ENCODE results near the gene CLEC7A. TPM values are rescaled to one million over a fixed set of nuclear protein-coding genes. Genes with fewer than 3 reads are reported as not detected.

The CLEC7A gene
- total RNA-seq: not detected

GRCh38 chr12:10130042-10130441 is at the start of gene CLEC7A:
TSS of gene CLEC7A (minus strand) at chr12:10130199. CDS start at chr12:10130082, 117 bp downstream.
- ChIA-PET POLR2A (no interaction called here), CTCF (interaction anchor here (0.5 to 1.3 kb wide), 4 partner anchors 10 to 399 kb away, joined by 3 to 4 read pairs (median 4); no protein-coding TSS in a partner anchor)
- peaks cover 6% of the 10 kb centered on the region for H3K4me1 Mint-ChIP-seq
- H3K4me3 Mint-ChIP-seq: no peak within 1 kb of the TSS
- no peak within 1 kb of the TSS for H3K27ac Mint-ChIP-seq
- no peak for DNase-seq
- no peaks in the 10 kb centered on the region for H3K36me3 Mint-ChIP-seq (ENCODE audit: low read depth)
- H3K9me3 Mint-ChIP-seq: no peaks in the 10 kb centered on the region
- peaks cover 23% of the 10 kb centered on the region for H3K27me3 Mint-ChIP-seq

GRCh38 chr12:10179776-10180181 is 49.8 kb upstream of the CLEC7A start:
- no peak overlapping the region for H3K27ac Mint-ChIP-seq
- DNase-seq: no peak
- H3K36me3 Mint-ChIP-seq (ENCODE audit: low read depth): no peaks in the 10 kb centered on the region
- POLR2A ChIA-PET: no interaction called here
- CTCF ChIA-PET: no interaction called here
- no peaks in the 10 kb centered on the region for H3K4me1 Mint-ChIP-seq
- no peaks in the 10 kb centered on the region for H3K9me3 Mint-ChIP-seq
- peaks cover 32% of the 10 kb centered on the region for H3K27me3 Mint-ChIP-seq
- H3K4me3 Mint-ChIP-seq: no peak overlapping the region

DNA sequence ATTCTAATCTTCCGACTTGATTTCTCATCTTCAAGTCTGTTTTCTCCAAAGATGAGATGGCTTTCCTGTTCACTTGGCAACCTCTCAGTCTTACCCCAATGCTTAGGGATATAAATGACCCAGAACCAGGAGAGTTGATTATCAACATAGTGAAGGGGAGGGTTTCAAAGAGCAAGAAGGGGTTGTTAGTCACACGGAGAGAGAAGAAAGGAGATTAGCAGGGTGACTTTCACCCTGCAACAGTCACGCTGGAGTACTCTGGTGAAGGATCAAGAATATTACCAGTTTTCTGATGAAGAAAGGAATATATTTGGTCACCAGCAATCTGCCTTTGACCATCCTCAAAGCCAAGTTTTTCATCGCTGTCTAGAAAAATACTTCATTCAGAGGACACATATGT is 48.8 kb upstream of the CLEC7A start, which contains the start of gene TMEM52B:
Gene TMEM52B, plus strand, starts transcription at position 212 of the 400 bp plus-strand sequence. CDS start 543 bp downstream, outside the sequence.
- no peak within 1 kb of the TSS for H3K27ac Mint-ChIP-seq
- H3K27me3 Mint-ChIP-seq: peaks cover 32% of the 10 kb centered on the region
- H3K9me3 Mint-ChIP-seq: no peaks in the 10 kb centered on the region
- no peaks in the 10 kb centered on the region for H3K36me3 Mint-ChIP-seq (ENCODE audit: low read depth)
- CTCF ChIA-PET: no interaction called here
- H3K4me3 Mint-ChIP-seq: no peak within 1 kb of the TSS
- POLR2A ChIA-PET: no interaction called here
- no peak for DNase-seq
- no peaks in the 10 kb centered on the region for H3K4me1 Mint-ChIP-seq

DNA sequence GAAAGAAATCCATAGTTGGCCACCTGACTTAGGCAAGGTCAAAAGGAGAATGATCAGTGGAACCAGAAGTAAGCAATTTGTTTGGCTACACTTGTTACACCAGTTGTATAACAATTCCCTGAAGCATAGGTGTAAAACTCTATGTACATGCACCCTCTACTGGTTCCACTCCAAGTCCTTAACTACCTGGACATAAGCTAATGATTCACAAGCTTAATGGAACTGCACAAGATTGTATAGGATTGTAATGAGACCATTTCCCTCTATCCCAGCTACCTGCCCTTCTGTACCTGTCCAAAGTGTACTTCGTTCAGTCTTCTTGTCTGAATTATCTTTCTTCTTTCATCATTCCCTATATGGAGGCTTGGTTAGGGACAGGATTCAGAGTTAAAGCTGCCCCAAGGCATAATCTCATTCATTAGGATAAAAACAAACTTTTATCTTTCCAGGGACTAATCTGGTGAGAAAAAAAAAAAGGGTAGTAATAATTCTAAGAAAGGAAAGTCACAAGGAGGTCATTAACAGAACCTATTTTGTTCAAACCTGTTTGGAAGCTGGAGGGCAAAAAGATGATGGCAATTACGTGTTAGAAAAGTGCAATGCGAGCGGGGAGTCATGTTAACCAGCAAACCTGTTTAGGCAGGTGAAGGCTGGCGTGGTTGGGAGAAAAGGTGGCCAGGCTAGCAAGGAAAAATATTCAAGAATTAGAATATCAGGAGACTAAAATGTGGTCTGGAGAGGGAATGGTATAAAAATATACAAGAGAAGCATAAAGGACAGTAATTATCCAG is 46.0 kb upstream of the CLEC7A start:
- H3K27ac Mint-ChIP-seq: no peak overlapping the region
- H3K27me3 Mint-ChIP-seq: peaks cover 36% of the 10 kb centered on the region
- CTCF ChIA-PET: interaction anchor here (0.6 to 0.7 kb wide), 2 partner anchors 37 to 628 kb away, joined by 3 read pairs; no protein-coding TSS in a partner anchor
- DNase-seq: no peak
- H3K9me3 Mint-ChIP-seq: no peaks in the 10 kb centered on the region
- no peak overlapping the region for H3K4me3 Mint-ChIP-seq
- H3K4me1 Mint-ChIP-seq: no peaks in the 10 kb centered on the region
- H3K36me3 Mint-ChIP-seq (ENCODE audit: low read depth): no peaks in the 10 kb centered on the region
- POLR2A ChIA-PET: no interaction called here

DNA sequence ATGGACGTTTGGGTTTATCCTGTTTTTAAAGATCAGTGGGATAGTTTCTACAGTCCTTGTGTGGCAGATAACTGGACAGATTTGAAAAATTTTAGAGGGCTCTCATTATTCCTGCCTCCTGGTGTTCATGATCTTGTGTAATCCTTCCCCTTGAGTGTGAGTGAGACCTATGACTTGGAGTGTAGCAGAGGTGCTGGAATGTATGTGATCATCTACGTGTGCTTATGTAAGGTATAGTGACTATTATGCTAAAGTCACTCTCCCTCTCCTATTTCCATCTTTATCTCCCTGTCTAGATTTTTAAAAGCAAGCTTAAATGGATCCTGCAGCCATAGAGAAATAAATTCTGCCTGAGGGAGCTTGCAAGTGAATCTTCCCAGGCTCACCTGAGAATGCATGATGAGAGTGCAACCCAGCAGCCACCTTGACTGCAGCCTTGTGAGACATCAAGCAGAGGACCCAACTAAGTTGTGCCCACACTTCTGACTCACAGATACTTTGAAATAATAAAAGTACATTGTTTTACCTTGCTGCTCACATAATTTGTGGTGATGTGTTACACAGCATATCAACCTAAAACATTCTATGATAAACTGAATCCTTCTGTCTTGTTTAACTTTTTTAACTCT is 45.1 kb upstream of the CLEC7A start:
- no peak overlapping the region for H3K27ac Mint-ChIP-seq
- DNase-seq: no peak
- peaks cover 33% of the 10 kb centered on the region for H3K27me3 Mint-ChIP-seq
- no peak overlapping the region for H3K4me3 Mint-ChIP-seq
- CTCF ChIA-PET: interaction anchor here (0.6 kb wide), 1 partner anchor 756 kb away, joined by 3 read pairs; no protein-coding TSS in a partner anchor
- POLR2A ChIA-PET: no interaction called here
- H3K9me3 Mint-ChIP-seq: no peaks in the 10 kb centered on the region
- H3K4me1 Mint-ChIP-seq: no peaks in the 10 kb centered on the region
- no peaks in the 10 kb centered on the region for H3K36me3 Mint-ChIP-seq (ENCODE audit: low read depth)

DNA sequence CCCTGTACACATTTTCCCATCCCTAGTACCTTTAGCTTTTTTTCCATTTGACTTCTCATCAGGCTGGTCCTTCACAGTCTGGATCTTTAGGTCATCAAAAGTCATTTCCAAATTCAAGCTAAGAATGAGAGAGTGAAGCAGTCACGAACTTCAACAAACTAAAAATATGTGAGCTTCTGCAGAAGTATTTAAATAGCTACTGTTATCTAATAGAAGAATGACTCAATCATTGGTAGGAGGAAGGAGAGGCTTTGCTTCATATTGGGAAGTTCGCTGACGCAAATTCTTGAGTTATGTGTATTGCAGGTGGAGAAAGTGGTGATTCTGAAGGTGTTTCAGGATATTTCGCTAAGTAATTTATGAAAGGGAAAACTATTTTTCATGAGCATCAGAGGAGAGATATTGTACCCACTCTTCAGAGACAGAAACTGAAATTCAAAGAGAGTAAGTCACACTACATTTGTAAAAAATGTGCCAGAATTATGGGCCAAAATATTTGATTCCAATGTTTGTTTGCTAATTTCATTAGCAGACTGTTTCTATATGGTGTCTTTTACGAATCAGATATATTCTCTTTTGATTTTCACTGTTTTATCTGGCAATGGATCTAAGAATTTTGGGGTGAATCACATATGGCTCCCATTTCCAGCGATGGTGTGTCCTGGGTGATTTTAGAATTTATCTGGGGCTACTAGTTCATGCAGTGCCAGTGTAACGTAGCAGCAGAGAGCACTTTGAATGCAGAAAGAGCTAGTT is 42.2 kb upstream of the CLEC7A start, which contains the start of gene OLR1:
Gene OLR1, minus strand, starts transcription at position 160 of the 756 bp plus-strand sequence. Its CDS starts 55 bp downstream, at position 105.
- Mint-ChIP-seq H3K27me3 (peaks cover 30% of the 10 kb centered on the region), H3K9me3 (no peaks in the 10 kb centered on the region), H3K4me1 (no peaks in the 10 kb centered on the region), H3K4me3 (no peak within 1 kb of the TSS), H3K36me3 (ENCODE audit: low read depth) (no peaks in the 10 kb centered on the region), H3K27ac (no peak within 1 kb of the TSS)
- DNase-seq: no peak
- ChIA-PET CTCF (interaction anchor here (0.7 kb wide), 1 partner anchor 194 kb away, joined by 3 read pairs; no protein-coding TSS in a partner anchor), POLR2A (interaction anchor here (0.6 kb wide), 2 partner anchors 9 to 104 kb away, joined by 3 read pairs; no protein-coding TSS in a partner anchor)

GRCh38 chr12:10170216-10170615 is 40.2 kb upstream of the CLEC7A start:
- H3K27me3 Mint-ChIP-seq: peaks cover 27% of the 10 kb centered on the region
- no peaks in the 10 kb centered on the region for H3K36me3 Mint-ChIP-seq (ENCODE audit: low read depth)
- ChIA-PET CTCF (no interaction called here), POLR2A (no interaction called here)
- H3K9me3 Mint-ChIP-seq: no peaks in the 10 kb centered on the region
- no peak overlapping the region for H3K27ac Mint-ChIP-seq
- no peak for DNase-seq
- no peak overlapping the region for H3K4me3 Mint-ChIP-seq
- no peaks in the 10 kb centered on the region for H3K4me1 Mint-ChIP-seq

DNA sequence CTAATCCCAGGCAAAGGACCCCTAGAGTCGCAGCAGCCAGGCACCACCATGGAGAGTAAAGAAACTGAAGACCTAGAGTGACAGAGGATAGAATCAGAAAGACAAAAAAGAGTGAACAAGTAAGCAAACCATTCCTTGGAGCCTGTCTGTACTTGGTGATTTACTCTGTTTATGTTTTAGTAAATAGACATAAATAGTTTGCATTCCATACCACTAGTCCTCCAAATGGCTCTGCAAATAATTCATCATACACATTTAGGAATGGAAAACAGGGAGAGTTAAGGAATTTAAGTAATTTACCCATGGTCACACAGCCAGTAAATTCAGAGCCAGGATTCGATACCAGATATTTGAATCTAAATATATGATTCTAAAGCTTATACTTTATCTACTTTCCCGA is 39.1 kb upstream of the CLEC7A start:
- Mint-ChIP-seq H3K36me3 (ENCODE audit: low read depth) (no peaks in the 10 kb centered on the region), H3K4me3 (no peak overlapping the region), H3K4me1 (no peaks in the 10 kb centered on the region), H3K27ac (no peak overlapping the region), H3K9me3 (no peaks in the 10 kb centered on the region), H3K27me3 (peaks cover 19% of the 10 kb centered on the region)
- ChIA-PET POLR2A (no interaction called here), CTCF (no interaction called here)
- DNase-seq: no peak

- no peaks in the 10 kb centered on the region for H3K4me1 Mint-ChIP-seq
- no peak overlapping the region for H3K4me3 Mint-ChIP-seq
- no peak for DNase-seq
- CTCF ChIA-PET: interaction anchor here (0.9 kb wide), 1 partner anchor 14 kb away, joined by 3 read pairs; no protein-coding TSS in a partner anchor
- H3K27ac Mint-ChIP-seq: no peak overlapping the region
- peaks cover 17% of the 10 kb centered on the region for H3K27me3 Mint-ChIP-seq
- H3K9me3 Mint-ChIP-seq: no peaks in the 10 kb centered on the region
- POLR2A ChIA-PET: no interaction called here
- H3K36me3 Mint-ChIP-seq (ENCODE audit: low read depth): no peaks in the 10 kb centered on the region
These were observed 37.6 kb upstream of the CLEC7A start for GRCh38 chr12:10167599-10167998.

DNA sequence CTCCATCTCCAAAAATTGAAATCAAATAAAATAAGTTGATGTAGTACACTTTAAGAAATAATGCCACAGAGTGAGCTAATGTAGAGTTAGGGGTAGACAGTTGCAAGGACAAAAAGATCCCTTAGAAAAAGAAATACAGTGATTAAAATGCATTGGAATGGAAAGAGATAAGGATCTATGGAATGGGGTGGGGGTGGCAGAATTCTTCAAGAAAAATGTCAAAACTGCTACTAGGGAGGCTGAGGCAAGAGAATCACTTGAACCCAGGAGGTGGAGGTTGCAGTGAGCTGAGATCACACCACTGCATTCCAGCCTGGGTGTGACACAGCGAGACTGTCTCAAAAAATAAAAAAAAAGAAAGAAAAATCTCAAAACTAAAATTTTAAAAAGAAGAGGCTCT is 35.4 kb upstream of the CLEC7A start:
- POLR2A ChIA-PET: no interaction called here
- Mint-ChIP-seq H3K27ac (no peak overlapping the region), H3K4me1 (no peaks in the 10 kb centered on the region), H3K9me3 (no peaks in the 10 kb centered on the region), H3K27me3 (peaks cover 11% of the 10 kb centered on the region), H3K36me3 (ENCODE audit: low read depth) (no peaks in the 10 kb centered on the region), H3K4me3 (no peak overlapping the region)
- CTCF ChIA-PET: no interaction called here
- DNase-seq: no peak

- Mint-ChIP-seq H3K27me3 (peaks cover 24% of the 10 kb centered on the region), H3K27ac (no peak overlapping the region), H3K9me3 (no peaks in the 10 kb centered on the region), H3K36me3 (ENCODE audit: low read depth) (no peaks in the 10 kb centered on the region), H3K4me1 (no peaks in the 10 kb centered on the region), H3K4me3 (no peak overlapping the region)
- DNase-seq: no peak
- ChIA-PET POLR2A (interaction anchor here (0.7 kb wide), 1 partner anchor 9 kb away, joined by 3 read pairs; the partner anchor contains the start of gene OLR1), CTCF (no interaction called here)
These were observed 33.1 kb upstream of the CLEC7A start for GRCh38 chr12:10163084-10163483.

DNA sequence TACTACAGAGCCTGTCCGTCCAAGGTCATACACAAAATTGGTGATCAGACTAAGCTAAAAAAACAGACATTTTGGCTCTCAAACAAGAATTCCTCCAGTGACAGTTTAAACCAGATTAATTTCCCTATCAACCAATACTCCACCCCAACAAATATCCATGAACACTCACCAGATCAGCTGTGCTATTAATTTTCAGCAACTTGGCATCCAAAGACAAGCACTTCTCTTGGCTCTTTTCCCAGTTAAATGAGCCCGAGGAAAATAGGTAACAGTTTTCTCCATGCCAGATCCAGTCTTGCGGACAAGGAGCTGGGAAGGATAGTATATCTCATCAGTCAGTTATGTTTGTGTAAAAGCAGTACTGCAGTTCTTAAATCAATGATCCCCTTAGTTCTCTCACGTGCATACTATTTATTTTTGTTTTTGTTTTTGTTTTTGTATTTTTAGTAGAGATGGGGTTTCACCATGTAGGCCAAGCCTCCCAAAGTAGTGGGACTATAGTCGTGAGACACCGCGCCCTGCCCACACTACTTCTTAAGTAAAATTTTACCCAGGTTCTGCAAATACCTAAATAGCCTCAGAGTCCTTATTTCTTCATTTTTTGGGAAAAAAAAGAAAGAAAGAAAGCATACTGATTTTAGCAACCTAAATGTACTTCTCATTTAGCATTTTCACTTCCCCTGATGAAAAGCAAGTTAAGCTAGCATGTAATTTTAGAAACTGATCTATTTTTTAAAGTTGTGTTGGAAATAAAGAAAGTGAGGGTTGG is 30.8 kb upstream of the CLEC7A start:
- no peaks in the 10 kb centered on the region for H3K36me3 Mint-ChIP-seq (ENCODE audit: low read depth)
- DNase-seq: no peak
- POLR2A ChIA-PET: no interaction called here
- peaks cover 32% of the 10 kb centered on the region for H3K27me3 Mint-ChIP-seq
- H3K4me1 Mint-ChIP-seq: no peaks in the 10 kb centered on the region
- no peaks in the 10 kb centered on the region for H3K9me3 Mint-ChIP-seq
- H3K4me3 Mint-ChIP-seq: no peak overlapping the region
- no peak overlapping the region for H3K27ac Mint-ChIP-seq
- CTCF ChIA-PET: no interaction called here
